HepG2 (cell line): ENCODE measurements around the gene CDHR3. TPM values are rescaled to one million over a fixed set of nuclear protein-coding genes. Genes with fewer than 3 reads are reported as not detected.

Source experiments
- ATAC-seq: fragments of 200-7000 bp; cut with Tn5 transposase; 3 replicates; pipeline ENCODE4 v1.9.1; 2020; ENCODE audit warnings: mild to moderate bottlenecking, moderate library complexity
- BruUV-seq: library from RNA; stranded (reverse); fragments of 400-500 nt; replicated peaks from 2 replicates; lab custom pipeline; 2021; lab: Mats Ljungman, UMichigan
- CTCF ChIA-PET: fragments of 300-600 bp; formaldehyde crosslinking; extraction: SDS; loops from one replicate; lab custom pipeline; 2021; ENCODE audit warnings: low total read pairs, inconsistent platforms, low intra/inter-chr PET ratio; lab: Yijun Ruan, JAX
- POLR2A ChIA-PET: fragments of 350-600 bp; sonication (Branson Sonifier 250); formaldehyde crosslinking; loops from one replicate; lab custom pipeline; 2020; ENCODE audit warnings: antibody characterized with exemption, inconsistent platforms; lab: Yijun Ruan, JAX
- DNase-seq: peaks from one replicate; pipeline ENCODE4 v3.0.0-alpha.2; 2015; ENCODE audit warnings: low spot score
- FAIRE-seq: peaks from 3 replicates; lab custom pipeline; 2011; peaks lifted over from hg19 to GRCh38; lab: Jason Lieb, UNC
- H2AFZ ChIP-seq: one replicate; pipeline ENCODE4 v1.6.1; 2011; ENCODE audit warnings: low read length, inconsistent platforms
- H3K27ac ChIP-seq: fragments of 300-600 bp; 3 replicates; pipeline ENCODE4 v1.8.0; 2011; ENCODE audit warnings: mixed run types, mild to moderate bottlenecking, mixed read lengths, low read length, inconsistent platforms; ENCODE audit not compliant: insufficient read depth; ENCODE audit errors: extremely low read length
- H3K27me3 ChIP-seq, 2 experiments: fragments of 200-600 bp in 1 of 2; 2 replicates in 1 of 2; 3 replicates in 1 of 2; pipeline versions ENCODE4 v1.6.0 to v1.8.0; 2011; ENCODE audit warnings: low read length in 2 of 2, mild to moderate bottlenecking in 2 of 2, moderate library complexity in 2 of 2, inconsistent platforms in 1 of 2; ENCODE audit not compliant: insufficient read depth in 2 of 2, control insufficient read depth in 1 of 2
- H3K36me3 ChIP-seq, 2 experiments: fragments of 200-600 bp in 1 of 2; replicated peaks in 1 of 2; 2 replicates in 1 of 2; 3 replicates in 1 of 2; pipeline versions ENCODE4 v1.5.1 to v1.8.0; 2011; ENCODE audit warnings: low read length in 2 of 2, inconsistent platforms in 1 of 2; ENCODE audit not compliant: insufficient read depth in 2 of 2, control insufficient read depth in 1 of 2
- H3K4me1 ChIP-seq: 2 replicates; pipeline ENCODE4 v1.5.1; 2012; ENCODE audit warnings: low read length, inconsistent platforms; ENCODE audit not compliant: insufficient read depth
- H3K4me2 ChIP-seq: 2 replicates; pipeline ENCODE4 v1.6.0; 2011; ENCODE audit warnings: low read depth, low read length, inconsistent platforms
- H3K4me3 ChIP-seq, 3 experiments: fragments of 200-600 bp in 1 of 3; sonication (generic), shearing (Covaris generic) in 1 of 3; replicated peaks in 1 of 3; 2 replicates each; pipeline ENCODE4 v1.5.1; 2011 to 2016; ENCODE audit warnings: low read length in 3 of 3, inconsistent platforms in 2 of 3, low read depth in 2 of 3, mild to moderate bottlenecking in 2 of 3, control low read depth in 1 of 3, mixed read lengths in 1 of 3; ENCODE audit not compliant: insufficient read depth in 1 of 3
- H3K79me2 ChIP-seq: one replicate; pipeline ENCODE4 v1.6.1; 2011; ENCODE audit warnings: low read length, inconsistent platforms; ENCODE audit not compliant: insufficient read depth
- H3K9ac ChIP-seq: 2 replicates; pipeline ENCODE4 v1.6.0; 2011; ENCODE audit warnings: mild to moderate bottlenecking, low read depth, low read length, inconsistent platforms; ENCODE audit not compliant: insufficient read depth
- H3K9me3 ChIP-seq: 2 replicates; pipeline ENCODE4 v1.5.1; 2012; ENCODE audit warnings: mild to moderate bottlenecking, low read length
- H4K20me1 ChIP-seq: 2 replicates; pipeline ENCODE4 v1.6.0; 2011; ENCODE audit warnings: inconsistent platforms, mild to moderate bottlenecking, low read length, moderate library complexity; ENCODE audit not compliant: insufficient read depth
- ESRRA ChIP-seq: sonication (generic); formaldehyde crosslinking; IDR thresholded peaks from 2 replicates; pipeline ENCODE4 v1.5.1; 2020; ENCODE audit warnings: mild to moderate bottlenecking, low read depth, missing genetic modification reagents
- KAT2B ChIP-seq: fragments of 150-350 bp; IDR thresholded peaks from 2 replicates; pipeline ENCODE4 v1.6.1; 2014; ENCODE audit warnings: low read depth, low read length, borderline replicate concordance
- KLF16 ChIP-seq, 2 experiments: sonication (generic) in 1 of 2; formaldehyde crosslinking in 1 of 2; IDR thresholded peaks; 2 replicates each; pipeline versions ENCODE4 v1.6.1 to v1.8.0; 2016 to 2023; ENCODE audit warnings: missing genetic modification reagents in 2 of 2, missing compliant biosample characterization in 1 of 2
- PHF20 ChIP-seq: sonication (generic); formaldehyde crosslinking; IDR thresholded peaks from 2 replicates; pipeline ENCODE4 v1.5.0; 2020; ENCODE audit warnings: mild to moderate bottlenecking, missing genetic modification reagents
- TIGD3 ChIP-seq: sonication (generic); formaldehyde crosslinking; IDR thresholded peaks from 2 replicates; pipeline ENCODE4 v1.5.1; 2020; ENCODE audit warnings: mild to moderate bottlenecking, missing genetic modification reagents, borderline replicate concordance
- ZNF430 ChIP-seq: sonication (generic); formaldehyde crosslinking; IDR thresholded peaks from 2 replicates; pipeline ENCODE4 v1.9.0; 2021; ENCODE audit warnings: mild to moderate bottlenecking, missing genetic modification reagents
- ZNF839 ChIP-seq: sonication (generic); formaldehyde crosslinking; IDR thresholded peaks from 2 replicates; pipeline ENCODE4 v1.4.0; 2020; ENCODE audit warnings: missing genetic modification reagents, mild to moderate bottlenecking, borderline replicate concordance
- ZNF850 ChIP-seq: sonication (generic); formaldehyde crosslinking; conservative IDR thresholded peaks from 2 replicates; pipeline ENCODE4 v1.9.0; 2021; ENCODE audit warnings: mild to moderate bottlenecking, missing genetic modification reagents
- WGBS: methylation state at CpG from one replicate; pipeline ENCODE4 v1.1.6; 2017; ENCODE audit warnings: low lambda C conversion rate; 5-methylcytosine and 5-hydroxymethylcytosine counted together
- in situ Hi-C: cut with HindIII; loops from 2 replicates; pipeline ENCODE4 v1.10.0; 2017; ENCODE audit warnings: low pct_unique_long_range_greater_than_20kb; ENCODE audit not compliant: extremely low pct_ligation_motif_present
- intact Hi-C: fragments of 100-400 bp; cut with micrococcal nuclease; formaldehyde crosslinking; loops from one replicate; pipeline ENCODE4 v1.10.0; 2022; ENCODE audit not compliant: unreplicated experiment
- polyA plus RNA-seq, 8 experiments: library from polyadenylated mRNA; depleted of rRNA in 3 of 8; stranded (reverse) in 7 of 8; unstranded in 1 of 8; fragments of >200 nt; fragmentation: Illumina TruSeq in 4 of 8; extraction: Trizol in 4 of 8; gene quantifications; 2 replicates each; pipeline versions ENCODE4 v1.2.1 to v1.2.3, GENCODE V29; 2011 to 2016; ENCODE audit warnings: low read depth in 4 of 8, missing spikeins in 1 of 8, mixed read lengths in 1 of 8; ENCODE audit not compliant: insufficient read depth in 1 of 8
- total RNA-seq, 5 experiments: library from RNA; depleted of rRNA; stranded (reverse); fragments of >200 nt; fragmentation: Illumina TruSeq; extraction: Trizol; gene quantifications; 2 replicates each; pipeline ENCODE4 v1.2.3, GENCODE V29; 2016; ENCODE audit warnings: low read depth in 1 of 5
- TF ChIP-seq, protein P1 (sequence below): IDR thresholded peaks from 2 replicates; pipeline ENCODE4 v1.6.1; 2012; ENCODE audit warnings: low read length, improper control_type of control experiment
- TF ChIP-seq, protein P2 (sequence below): sonication (generic); formaldehyde crosslinking; IDR thresholded peaks from 2 replicates; pipeline ENCODE4 v1.4.0; 2020; ENCODE audit warnings: missing genetic modification reagents, mild to moderate bottlenecking, borderline replicate concordance

CDHR3 gene
- total and polyA plus RNA-seq, 2 of the 13 experiments (the other 11 are each of a cell fraction or from before 2014, with no cell fraction given), result 6.5 to 11.8 TPM

- Histone ChIP-seq H3K36me3 (no peaks in the 10 kb centered on the region), H3K4me3 (no peak overlapping the region), H3K4me1 (peaks cover 5% of the 10 kb centered on the region; the same call in 1 of the 2 replicates), H3K79me2 (no peaks in the 10 kb centered on the region), H3K4me2 (no peak overlapping the region), H3K9me3 (no peaks in the 10 kb centered on the region), H3K9ac (no peak overlapping the region), H3K27me3 (no peaks in the 10 kb centered on the region), H4K20me1 (no peaks in the 10 kb centered on the region), H2AFZ (no peak overlapping the region)
- POLR2A ChIA-PET, result no interaction called here
- no TSS peak for BruUV-seq
- DNase-seq (no peak), FAIRE-seq (no peak), ATAC-seq (no peak)
- CTCF ChIA-PET, result no interaction called here
- intact Hi-C loops (no loop called here), in situ Hi-C loops (no loop called here)
- TF ChIP-seq ESRRA (CRISPR knock-in tag) (no peak), ZNF839 (CRISPR knock-in tag) (no peak), KAT2B (no peak), PHF20 (no peak), ZNF430 (CRISPR knock-in tag) (no peak), TIGD3 (CRISPR knock-in tag) (no peak), KLF16 (CRISPR knock-in tag; IDR thresholded peaks at IDR 0.05) (no peak), ZNF850 (CRISPR knock-in tag) (no peak)
- TF ChIP-seq, protein P1, sequence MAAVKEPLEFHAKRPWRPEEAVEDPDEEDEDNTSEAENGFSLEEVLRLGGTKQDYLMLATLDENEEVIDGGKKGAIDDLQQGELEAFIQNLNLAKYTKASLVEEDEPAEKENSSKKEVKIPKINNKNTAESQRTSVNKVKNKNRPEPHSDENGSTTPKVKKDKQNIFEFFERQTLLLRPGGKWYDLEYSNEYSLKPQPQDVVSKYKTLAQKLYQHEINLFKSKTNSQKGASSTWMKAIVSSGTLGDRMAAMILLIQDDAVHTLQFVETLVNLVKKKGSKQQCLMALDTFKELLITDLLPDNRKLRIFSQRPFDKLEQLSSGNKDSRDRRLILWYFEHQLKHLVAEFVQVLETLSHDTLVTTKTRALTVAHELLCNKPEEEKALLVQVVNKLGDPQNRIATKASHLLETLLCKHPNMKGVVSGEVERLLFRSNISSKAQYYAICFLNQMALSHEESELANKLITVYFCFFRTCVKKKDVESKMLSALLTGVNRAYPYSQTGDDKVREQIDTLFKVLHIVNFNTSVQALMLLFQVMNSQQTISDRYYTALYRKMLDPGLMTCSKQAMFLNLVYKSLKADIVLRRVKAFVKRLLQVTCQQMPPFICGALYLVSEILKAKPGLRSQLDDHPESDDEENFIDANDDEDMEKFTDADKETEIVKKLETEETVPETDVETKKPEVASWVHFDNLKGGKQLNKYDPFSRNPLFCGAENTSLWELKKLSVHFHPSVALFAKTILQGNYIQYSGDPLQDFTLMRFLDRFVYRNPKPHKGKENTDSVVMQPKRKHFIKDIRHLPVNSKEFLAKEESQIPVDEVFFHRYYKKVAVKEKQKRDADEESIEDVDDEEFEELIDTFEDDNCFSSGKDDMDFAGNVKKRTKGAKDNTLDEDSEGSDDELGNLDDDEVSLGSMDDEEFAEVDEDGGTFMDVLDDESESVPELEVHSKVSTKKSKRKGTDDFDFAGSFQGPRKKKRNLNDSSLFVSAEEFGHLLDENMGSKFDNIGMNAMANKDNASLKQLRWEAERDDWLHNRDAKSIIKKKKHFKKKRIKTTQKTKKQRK, result no peak
- TF ChIP-seq, protein P2, sequence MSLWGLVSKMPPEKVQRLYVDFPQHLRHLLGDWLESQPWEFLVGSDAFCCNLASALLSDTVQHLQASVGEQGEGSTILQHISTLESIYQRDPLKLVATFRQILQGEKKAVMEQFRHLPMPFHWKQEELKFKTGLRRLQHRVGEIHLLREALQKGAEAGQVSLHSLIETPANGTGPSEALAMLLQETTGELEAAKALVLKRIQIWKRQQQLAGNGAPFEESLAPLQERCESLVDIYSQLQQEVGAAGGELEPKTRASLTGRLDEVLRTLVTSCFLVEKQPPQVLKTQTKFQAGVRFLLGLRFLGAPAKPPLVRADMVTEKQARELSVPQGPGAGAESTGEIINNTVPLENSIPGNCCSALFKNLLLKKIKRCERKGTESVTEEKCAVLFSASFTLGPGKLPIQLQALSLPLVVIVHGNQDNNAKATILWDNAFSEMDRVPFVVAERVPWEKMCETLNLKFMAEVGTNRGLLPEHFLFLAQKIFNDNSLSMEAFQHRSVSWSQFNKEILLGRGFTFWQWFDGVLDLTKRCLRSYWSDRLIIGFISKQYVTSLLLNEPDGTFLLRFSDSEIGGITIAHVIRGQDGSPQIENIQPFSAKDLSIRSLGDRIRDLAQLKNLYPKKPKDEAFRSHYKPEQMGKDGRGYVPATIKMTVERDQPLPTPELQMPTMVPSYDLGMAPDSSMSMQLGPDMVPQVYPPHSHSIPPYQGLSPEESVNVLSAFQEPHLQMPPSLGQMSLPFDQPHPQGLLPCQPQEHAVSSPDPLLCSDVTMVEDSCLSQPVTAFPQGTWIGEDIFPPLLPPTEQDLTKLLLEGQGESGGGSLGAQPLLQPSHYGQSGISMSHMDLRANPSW, result no peak
- TF ChIP-seq, all 625 proteins: peak for 0
- H3K27ac ChIP-seq, result no peak overlapping the region
- WGBS, result 46% methylated on average over 2 of the region's 2 CpGs
Measured at GRCh38 chr7:105985672-105986215, 22.7 kb downstream of the CDHR3 start.
